ENCODE results near the gene XPNPEP2. TPM values are rescaled to one million over a fixed set of nuclear protein-coding genes. Genes with fewer than 3 reads are reported as not detected.

Gene XPNPEP2
- total RNA-seq, 1 experiment from 2014 or later, result not detected

DNA sequence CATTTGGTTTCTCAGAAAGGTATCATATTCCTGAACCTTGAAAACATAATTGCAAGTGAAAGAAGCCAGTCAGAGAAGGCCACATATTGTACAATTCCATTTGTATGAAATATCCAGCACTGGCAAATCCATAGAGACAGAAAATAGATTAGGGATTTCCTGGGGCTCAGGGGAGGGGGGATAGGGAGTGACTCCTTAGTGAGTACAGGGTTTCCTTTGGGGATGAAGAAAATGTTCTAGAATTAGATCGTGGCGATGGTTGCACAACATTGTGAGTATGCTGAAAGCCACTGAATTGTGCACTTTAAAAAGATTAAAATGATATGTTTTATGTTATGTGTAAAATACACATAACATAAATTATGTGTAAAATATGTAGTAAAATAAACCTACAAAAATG is 10.3 kb downstream of the XPNPEP2 start:
- TF ChIP-seq SIN3A (IDR thresholded peaks at IDR 0.05; ENCODE audit: borderline replicate concordance, insufficient read depth, low read depth, low read length) (no peak), POLR2AphosphoS5 (IDR thresholded peaks at IDR 0.05; ENCODE audit: low read depth, low read length) (no peak), TCF7L2 (IDR thresholded peaks at IDR 0.05; ENCODE audit: low read depth, low read length) (no peak)
- TF ChIP-seq, protein P1, sequence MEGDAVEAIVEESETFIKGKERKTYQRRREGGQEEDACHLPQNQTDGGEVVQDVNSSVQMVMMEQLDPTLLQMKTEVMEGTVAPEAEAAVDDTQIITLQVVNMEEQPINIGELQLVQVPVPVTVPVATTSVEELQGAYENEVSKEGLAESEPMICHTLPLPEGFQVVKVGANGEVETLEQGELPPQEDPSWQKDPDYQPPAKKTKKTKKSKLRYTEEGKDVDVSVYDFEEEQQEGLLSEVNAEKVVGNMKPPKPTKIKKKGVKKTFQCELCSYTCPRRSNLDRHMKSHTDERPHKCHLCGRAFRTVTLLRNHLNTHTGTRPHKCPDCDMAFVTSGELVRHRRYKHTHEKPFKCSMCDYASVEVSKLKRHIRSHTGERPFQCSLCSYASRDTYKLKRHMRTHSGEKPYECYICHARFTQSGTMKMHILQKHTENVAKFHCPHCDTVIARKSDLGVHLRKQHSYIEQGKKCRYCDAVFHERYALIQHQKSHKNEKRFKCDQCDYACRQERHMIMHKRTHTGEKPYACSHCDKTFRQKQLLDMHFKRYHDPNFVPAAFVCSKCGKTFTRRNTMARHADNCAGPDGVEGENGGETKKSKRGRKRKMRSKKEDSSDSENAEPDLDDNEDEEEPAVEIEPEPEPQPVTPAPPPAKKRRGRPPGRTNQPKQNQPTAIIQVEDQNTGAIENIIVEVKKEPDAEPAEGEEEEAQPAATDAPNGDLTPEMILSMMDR (IDR thresholded peaks at IDR 0.05), result no peak
- TF ChIP-seq, protein P2, sequence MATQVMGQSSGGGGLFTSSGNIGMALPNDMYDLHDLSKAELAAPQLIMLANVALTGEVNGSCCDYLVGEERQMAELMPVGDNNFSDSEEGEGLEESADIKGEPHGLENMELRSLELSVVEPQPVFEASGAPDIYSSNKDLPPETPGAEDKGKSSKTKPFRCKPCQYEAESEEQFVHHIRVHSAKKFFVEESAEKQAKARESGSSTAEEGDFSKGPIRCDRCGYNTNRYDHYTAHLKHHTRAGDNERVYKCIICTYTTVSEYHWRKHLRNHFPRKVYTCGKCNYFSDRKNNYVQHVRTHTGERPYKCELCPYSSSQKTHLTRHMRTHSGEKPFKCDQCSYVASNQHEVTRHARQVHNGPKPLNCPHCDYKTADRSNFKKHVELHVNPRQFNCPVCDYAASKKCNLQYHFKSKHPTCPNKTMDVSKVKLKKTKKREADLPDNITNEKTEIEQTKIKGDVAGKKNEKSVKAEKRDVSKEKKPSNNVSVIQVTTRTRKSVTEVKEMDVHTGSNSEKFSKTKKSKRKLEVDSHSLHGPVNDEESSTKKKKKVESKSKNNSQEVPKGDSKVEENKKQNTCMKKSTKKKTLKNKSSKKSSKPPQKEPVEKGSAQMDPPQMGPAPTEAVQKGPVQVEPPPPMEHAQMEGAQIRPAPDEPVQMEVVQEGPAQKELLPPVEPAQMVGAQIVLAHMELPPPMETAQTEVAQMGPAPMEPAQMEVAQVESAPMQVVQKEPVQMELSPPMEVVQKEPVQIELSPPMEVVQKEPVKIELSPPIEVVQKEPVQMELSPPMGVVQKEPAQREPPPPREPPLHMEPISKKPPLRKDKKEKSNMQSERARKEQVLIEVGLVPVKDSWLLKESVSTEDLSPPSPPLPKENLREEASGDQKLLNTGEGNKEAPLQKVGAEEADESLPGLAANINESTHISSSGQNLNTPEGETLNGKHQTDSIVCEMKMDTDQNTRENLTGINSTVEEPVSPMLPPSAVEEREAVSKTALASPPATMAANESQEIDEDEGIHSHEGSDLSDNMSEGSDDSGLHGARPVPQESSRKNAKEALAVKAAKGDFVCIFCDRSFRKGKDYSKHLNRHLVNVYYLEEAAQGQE (IDR thresholded peaks at IDR 0.05; ENCODE audit: insufficient read depth in 1 of 2, low read depth in 2 of 2, low read length in 1 of 2), result no peak
- in situ Hi-C loops (cut with HindIII; ENCODE audit: low pct_unique_long_range_greater_than_20kb, low sequenced_read_pairs) (no loop called here), intact Hi-C loops (cut with micrococcal nuclease; ENCODE audit: unreplicated experiment) (no loop called here)
- H3K27me3 ChIP-seq (ENCODE audit: control insufficient read depth, insufficient read depth, low read length), result peaks cover 3% of the 10 kb centered on the region; the same call in 1 of the 2 replicates
- ATAC-seq (no peak), DNase-seq (ENCODE audit: low read depth, low spot score) (no peak)
- H3K4me3 ChIP-seq (ENCODE audit: low read depth in 2 of 2, low read length in 2 of 2), result no peak overlapping the region
- H3K27ac ChIP-seq (ENCODE audit: low read length), result no peak overlapping the region
- H3K4me1 ChIP-seq (ENCODE audit: control insufficient read depth, insufficient read depth, low read length), result no peaks in the 10 kb centered on the region
- POLR2A ChIA-PET, result no interaction called here
- BruUV-seq (replicated peaks), result no TSS peak
- CTCF ChIA-PET, result no interaction called here
- H3K9me3 ChIP-seq (ENCODE audit: control insufficient read depth, insufficient read depth, low read depth, low read length), result no peaks in the 10 kb centered on the region
- H3K36me3 ChIP-seq (ENCODE audit: control insufficient read depth, insufficient read depth, low read length), result no peaks in the 10 kb centered on the region

DNA sequence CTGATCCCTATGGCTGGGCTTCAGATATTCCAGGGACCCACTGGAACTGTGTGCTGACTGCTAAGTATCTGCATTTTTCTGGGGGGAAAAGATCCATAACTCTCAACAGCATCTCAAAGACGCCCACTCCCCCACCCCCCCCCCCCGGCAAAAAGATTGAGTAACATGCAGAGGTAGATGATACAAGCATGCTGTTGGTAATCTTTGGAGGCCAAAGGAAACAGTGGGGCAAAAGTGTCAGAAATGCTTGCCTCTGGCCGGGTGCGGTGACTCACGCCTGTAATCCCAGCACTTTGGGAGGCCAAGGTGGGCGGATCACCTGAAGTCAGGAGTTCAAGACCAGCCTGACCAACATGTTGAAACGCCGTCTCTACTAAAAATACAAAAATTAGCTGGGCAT is 12.2 kb downstream of the XPNPEP2 start:
- H3K27ac ChIP-seq (ENCODE audit: low read length), result no peak overlapping the region
- H3K9me3 ChIP-seq (ENCODE audit: control insufficient read depth, insufficient read depth, low read depth, low read length), result no peaks in the 10 kb centered on the region
- H3K4me3 ChIP-seq (ENCODE audit: low read depth in 2 of 2, low read length in 2 of 2), result no peak overlapping the region
- H3K4me1 ChIP-seq (ENCODE audit: control insufficient read depth, insufficient read depth, low read length), result no peaks in the 10 kb centered on the region
- intact Hi-C loops (cut with micrococcal nuclease; ENCODE audit: unreplicated experiment) (no loop called here), in situ Hi-C loops (cut with HindIII; ENCODE audit: low pct_unique_long_range_greater_than_20kb, low sequenced_read_pairs) (no loop called here)
- no peak for ATAC-seq
- CTCF ChIA-PET, result no interaction called here
- H3K36me3 ChIP-seq (ENCODE audit: control insufficient read depth, insufficient read depth, low read length), result no peaks in the 10 kb centered on the region
- BruUV-seq (replicated peaks), result no TSS peak
- POLR2A ChIA-PET, result interaction anchor here (0.6 to 0.7 kb wide), 2 partner anchors 197 to 479 kb away, joined by 4 to 21 read pairs; no protein-coding TSS in a partner anchor
- DNase-seq (ENCODE audit: low read depth, low spot score), result no peak
- H3K27me3 ChIP-seq (ENCODE audit: control insufficient read depth, insufficient read depth, low read length), result peaks cover 3% of the 10 kb centered on the region; the same call in 1 of the 2 replicates
- TF ChIP-seq TCF7L2 (IDR thresholded peaks at IDR 0.05; ENCODE audit: low read depth, low read length), result no peak
- no peak for TF ChIP-seq POLR2AphosphoS5 (IDR thresholded peaks at IDR 0.05; ENCODE audit: low read depth, low read length)
- TF ChIP-seq SIN3A (IDR thresholded peaks at IDR 0.05; ENCODE audit: borderline replicate concordance, insufficient read depth, low read depth, low read length), result no peak
- TF ChIP-seq, protein P1 (IDR thresholded peaks at IDR 0.05), result no peak
- TF ChIP-seq, protein P2 (IDR thresholded peaks at IDR 0.05; ENCODE audit: insufficient read depth in 1 of 2, low read depth in 2 of 2, low read length in 1 of 2), result no peak
